Fibroblast of pulmonary artery (primary cell): ENCODE measurements around the gene CAPZA2.

Experiments
- DNase-seq: peaks from one replicate; pipeline ENCODE4 v3.0.0-alpha.2; 2010; ENCODE audit warnings: low read depth
- H3K4me3 ChIP-seq: replicated peaks from 2 replicates; pipeline ENCODE4 v1.5.1; 2011; ENCODE audit warnings: low read depth, mild to moderate bottlenecking, control low read depth, low read length, moderate library complexity
- CTCF ChIP-seq: IDR thresholded peaks from 2 replicates; pipeline ENCODE4 v1.5.1; 2011; ENCODE audit warnings: mild to moderate bottlenecking, control low read depth, low read length, inconsistent platforms; ENCODE audit errors: missing control alignments

CAPZA2 gene

GRCh38 chr7:116859323-116859722 is 3.1 kb upstream of the CAPZA2 start:
- no peak overlapping the region for H3K4me3 ChIP-seq
- TF ChIP-seq CTCF = no peak
- peak; percentile 88 for DNase-seq

- H3K4me3 ChIP-seq = no peak overlapping the region
- TF ChIP-seq CTCF = no peak
- DNase-seq = no peak
Observed at GRCh38 chr7:116861717-116862116, 670 bp upstream of the CAPZA2 start.

GRCh38 chr7:116862951-116863670 is 724 bp downstream of the CAPZA2 start:
- TF ChIP-seq CTCF = peak; percentile 21
- H3K4me3 ChIP-seq = peak overlapping the region; percentile 75
- peak; percentile 30 for DNase-seq

GRCh38 chr7:116863936-116864500 is 1.6 kb downstream of the CAPZA2 start:
- no peak for DNase-seq
- no peak for TF ChIP-seq CTCF
- peak overlapping the region; percentile 75 for H3K4me3 ChIP-seq

GRCh38 chr7:116871061-116871700 is 8.8 kb downstream of the CAPZA2 start:
- no peak for TF ChIP-seq CTCF
- DNase-seq = no peak
- no peak overlapping the region for H3K4me3 ChIP-seq

- TF ChIP-seq CTCF = no peak
- H3K4me3 ChIP-seq = peak overlapping the region; percentile 11
- DNase-seq = peak; percentile 63
Observed at GRCh38 chr7:116872026-116872425, 9.6 kb downstream of the CAPZA2 start.
